GM12878 (cell line): Measurements from ENCODE around the gene HTD2. TPM values are rescaled to one million over a fixed set of nuclear protein-coding genes. Genes with fewer than 3 reads are reported as not detected.

Source experiments
- ATAC-seq: fragments of 200-7000 bp; cut with Tn5 transposase; 3 replicates; pipeline ENCODE4 v1.9.1; 2020; ENCODE audit warnings: mild to moderate bottlenecking, moderate library complexity
- BruUV-seq: library from RNA; stranded (reverse); fragments of 400-500 nt; replicated peaks from 2 replicates; lab custom pipeline; 2021; lab: Mats Ljungman, UMichigan
- CTCF ChIA-PET: fragments of 300-600 bp; sonication (Branson Sonifier 250); formaldehyde crosslinking; extraction: SDS; loops from one replicate; lab custom pipeline; 2021; ENCODE audit warnings: inconsistent platforms; lab: Yijun Ruan, JAX
- POLR2A ChIA-PET: fragments of 350-600 bp; formaldehyde crosslinking; extraction: SDS; loops from one replicate; lab custom pipeline; 2021; ENCODE audit warnings: inconsistent platforms; lab: Charles Lee
- RAD21 ChIA-PET: fragments of 300-600 bp; sonication (Branson Sonifier 250); formaldehyde crosslinking; loops from one replicate; lab custom pipeline; 2023; ENCODE audit warnings: antibody characterized with exemption; ENCODE audit not compliant: unreplicated experiment; lab: Charles Lee
- SMC1A ChIA-PET: fragments of 300-600 bp; sonication (Branson Sonifier 250); formaldehyde crosslinking; loops from one replicate; lab custom pipeline; 2023; ENCODE audit not compliant: unreplicated experiment, uncharacterized antibody; lab: Charles Lee
- DNase-seq: peaks from one replicate; pipeline ENCODE4 v3.0.0-alpha.2; 2011; ENCODE audit warnings: low read depth, low spot score
- FAIRE-seq: peaks from 3 replicates; lab custom pipeline; 2011; peaks lifted over from hg19 to GRCh38; lab: Jason Lieb, UNC
- H2AFZ ChIP-seq: 2 replicates; pipeline ENCODE4 v1.6.0; 2011; ENCODE audit warnings: low read depth, low read length, control low read depth; ENCODE audit not compliant: control insufficient read depth
- H3K27ac ChIP-seq: 2 replicates; pipeline ENCODE4 v1.5.1; 2011; ENCODE audit warnings: control low read depth; ENCODE audit not compliant: control insufficient read depth, insufficient read depth
- H3K27me3 ChIP-seq, 2 experiments: replicated peaks in 1 of 2; 2 replicates each; pipeline versions ENCODE4 v1.6.0 to v1.6.1; 2011; ENCODE audit warnings: low read length in 1 of 2; ENCODE audit not compliant: control insufficient read depth in 2 of 2, insufficient read depth in 2 of 2
- H3K36me3 ChIP-seq, 2 experiments: 2 replicates each; pipeline ENCODE4 v1.5.1; 2011; ENCODE audit warnings: low read length in 1 of 2; ENCODE audit not compliant: control insufficient read depth in 2 of 2, insufficient read depth in 2 of 2
- H3K4me1 ChIP-seq: 2 replicates; pipeline ENCODE4 v1.6.1; 2011; ENCODE audit warnings: mild to moderate bottlenecking, low read length, moderate library complexity, mixed read lengths; ENCODE audit not compliant: control insufficient read depth, insufficient read depth
- H3K4me2 ChIP-seq: 2 replicates; pipeline ENCODE4 v1.6.0; 2011; ENCODE audit warnings: control low read depth; ENCODE audit not compliant: control insufficient read depth, insufficient read depth
- H3K4me3 ChIP-seq: fragments of 200-600 bp; sonication (generic); 2 replicates; pipeline ENCODE4 v1.5.1; 2016
- H3K79me2 ChIP-seq: 2 replicates; pipeline ENCODE4 v1.6.0; 2011; ENCODE audit warnings: low read length; ENCODE audit not compliant: control insufficient read depth, insufficient read depth
- H3K9ac ChIP-seq: 2 replicates; pipeline ENCODE4 v1.8.0; 2011; ENCODE audit warnings: low read length, control low read depth, mixed read lengths; ENCODE audit not compliant: control insufficient read depth, insufficient read depth
- H3K9me3 ChIP-seq: replicated peaks from 3 replicates; pipeline ENCODE4 v1.5.1; 2011; ENCODE audit warnings: mild to moderate bottlenecking, low read length; ENCODE audit not compliant: control insufficient read depth, insufficient read depth
- H4K20me1 ChIP-seq: 2 replicates; pipeline ENCODE4 v1.6.0; 2011; ENCODE audit not compliant: control insufficient read depth, insufficient read depth
- MEF2A ChIP-seq: IDR thresholded peaks from 2 replicates; pipeline ENCODE4 v1.6.1; 2011; ENCODE audit warnings: low read depth, mild to moderate bottlenecking, low read length, moderate library complexity; ENCODE audit not compliant: insufficient read depth
- SMC3 ChIP-seq: IDR thresholded peaks from 2 replicates; pipeline ENCODE4 v1.6.1; 2011; ENCODE audit warnings: low read length, improper control_type of control experiment, borderline replicate concordance
- TAF1 ChIP-seq: IDR thresholded peaks from 2 replicates; pipeline ENCODE4 v1.6.1; 2011; ENCODE audit warnings: mild to moderate bottlenecking, low read depth, low read length, borderline replicate concordance
- TCF7 ChIP-seq: IDR thresholded peaks from 2 replicates; pipeline ENCODE4 v1.6.1; 2014; ENCODE audit warnings: antibody characterized with exemption, borderline replicate concordance
- ZSCAN29 ChIP-seq: fragments of 450-650 bp; IDR thresholded peaks from 2 replicates; pipeline ENCODE4 v1.6.1; 2017; ENCODE audit warnings: mild to moderate bottlenecking, moderate library complexity
- WGBS: methylation state at CpG from one replicate; pipeline ENCODE4 v1.1.6; 2016; ENCODE audit warnings: low lambda C conversion rate; ENCODE audit not compliant: insufficient replicate concordance, insufficient coverage; ENCODE audit errors: missing lambda C conversion rate; 5-methylcytosine and 5-hydroxymethylcytosine counted together
- in situ Hi-C: fragments of 300-500 bp; cut with MboI; formaldehyde crosslinking; loops from 9 replicates; pipeline ENCODE4 v1.14.3; 2018; ENCODE audit warnings: mixed read lengths
- intact Hi-C: fragments of 100-400 bp; cut with micrococcal nuclease; formaldehyde crosslinking; loops from one replicate; pipeline ENCODE4 v1.14.2; 2022; ENCODE audit not compliant: unreplicated experiment
- polyA plus RNA-seq, 11 experiments: library from polyadenylated mRNA; depleted of rRNA in 4 of 11; unstranded in 6 of 11; stranded (reverse) in 5 of 11; fragments of >200 nt; fragmentation: Nextera tagmentation in 4 of 11; fragmentation: Illumina TruSeq in 1 of 11; extraction: Ambion mirVana in 4 of 11; extraction: Trizol in 1 of 11; gene quantifications; 1 replicate in 1 of 11; 2 replicates in 10 of 11; pipeline versions ENCODE4 v1.2.1 to v1.2.3, GENCODE V29; 2011 to 2016; ENCODE audit warnings: inconsistent platforms in 2 of 11, missing spikeins in 2 of 11, low read depth in 1 of 11
- total RNA-seq, 4 experiments: library from RNA; depleted of rRNA in 3 of 4; stranded (reverse); fragments of >200 nt in 3 of 4; fragmentation: Illumina TruSeq in 1 of 4; extraction: Trizol in 1 of 4; gene quantifications; 2 replicates each; pipeline versions ENCODE4 v1.2.1 to v1.2.3, GENCODE V29; 2013 to 2021
- TF ChIP-seq, protein P1 (sequence below): fragments of 450-650 bp; formaldehyde crosslinking; IDR thresholded peaks from 2 replicates; pipeline ENCODE4 v1.5.0; 2022; ENCODE audit warnings: mild to moderate bottlenecking, missing genetic modification characterization
- TF ChIP-seq, protein P2 (sequence below): fragments of 450-650 bp; IDR thresholded peaks from 2 replicates; pipeline ENCODE4 v1.6.1; 2017; ENCODE audit warnings: low read depth, mild to moderate bottlenecking, moderate library complexity
- TF ChIP-seq, protein P3 (sequence below): fragments of 450-650 bp; conservative IDR thresholded peaks from 2 replicates; pipeline ENCODE4 v1.6.1; 2017; ENCODE audit warnings: mild to moderate bottlenecking, moderate library complexity
- TF ChIP-seq, protein P4 (sequence below): fragments of 450-650 bp; IDR thresholded peaks from 2 replicates; pipeline ENCODE4 v1.6.1; 2017; ENCODE audit warnings: mild to moderate bottlenecking

The HTD2 gene
- total and polyA plus RNA-seq, 10 of the 15 experiments (the other 5 are each of a cell fraction or from before 2014, with no cell fraction given), result 5.9 to 24.7 (median 9.5) TPM

DNA sequence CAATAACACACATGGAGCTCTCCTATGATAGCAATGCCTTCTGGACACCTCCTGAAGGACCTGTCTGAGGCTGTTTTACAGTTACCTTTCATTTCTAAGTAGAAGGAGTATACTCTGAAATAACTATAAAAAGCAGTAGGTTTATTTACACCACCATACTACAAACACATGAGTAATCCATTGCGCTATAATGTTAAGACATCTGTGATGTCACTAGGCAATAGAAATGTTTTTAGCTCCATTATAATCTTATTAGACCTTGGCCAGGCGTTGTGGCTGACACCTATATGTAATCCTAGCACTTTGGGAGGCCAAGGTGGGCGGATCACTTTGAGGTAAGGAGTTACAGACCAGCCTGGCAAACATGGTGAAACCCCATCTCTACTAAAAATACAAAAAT lies 51.1 kb downstream of the HTD2 start:
- no peak overlapping the region for H2AFZ ChIP-seq
- intact Hi-C loops, result no loop called here
- FAIRE-seq (no peak), DNase-seq (no peak), ATAC-seq (no peak)
- H4K20me1 ChIP-seq, result no peaks in the 10 kb centered on the region
- no peak overlapping the region for H3K4me2 ChIP-seq
- RAD21 ChIA-PET, result interaction anchor here (0.8 to 2.9 kb wide), 3 partner anchors 10 to 31 kb away, joined by 3 to 30 read pairs (median 3); no protein-coding TSS in a partner anchor
- peaks cover 36% of the 10 kb centered on the region for H3K4me1 ChIP-seq
- no peaks in the 10 kb centered on the region for H3K27me3 ChIP-seq
- H3K27ac ChIP-seq, result no peak overlapping the region
- SMC1A ChIA-PET, result interaction anchor here (1.0 to 15.0 kb wide), 4 partner anchors 21 to 69 kb away, joined by 3 to 324 read pairs (median 16); partner anchors contain the start of gene PXK
- H3K9ac ChIP-seq, result no peak overlapping the region
- no peaks in the 10 kb centered on the region for H3K9me3 ChIP-seq
- POLR2A ChIA-PET, result interaction anchor here (1.1 to 12.7 kb wide), 3 partner anchors 10 to 30 kb away, joined by 3 to 221 read pairs (median 14); partner anchors contain the start of gene PXK
- H3K36me3 ChIP-seq, result no peaks in the 10 kb centered on the region
- CTCF ChIA-PET, result interaction anchor here (0.6 to 12.5 kb wide), 4 partner anchors 20 to 180 kb away, joined by 3 to 204 read pairs (median 8); partner anchors contain the start of genes HTD2, PXK and RPP14
- peaks cover 5% of the 10 kb centered on the region for H3K79me2 ChIP-seq
- no TSS peak for BruUV-seq
- WGBS, result 98% methylated on average over 3 of the region's 3 CpGs
- in situ Hi-C loops, result no loop called here
- H3K4me3 ChIP-seq, result no peak overlapping the region
- no peak for TF ChIP-seq SMC3
- TF ChIP-seq, protein P1, sequence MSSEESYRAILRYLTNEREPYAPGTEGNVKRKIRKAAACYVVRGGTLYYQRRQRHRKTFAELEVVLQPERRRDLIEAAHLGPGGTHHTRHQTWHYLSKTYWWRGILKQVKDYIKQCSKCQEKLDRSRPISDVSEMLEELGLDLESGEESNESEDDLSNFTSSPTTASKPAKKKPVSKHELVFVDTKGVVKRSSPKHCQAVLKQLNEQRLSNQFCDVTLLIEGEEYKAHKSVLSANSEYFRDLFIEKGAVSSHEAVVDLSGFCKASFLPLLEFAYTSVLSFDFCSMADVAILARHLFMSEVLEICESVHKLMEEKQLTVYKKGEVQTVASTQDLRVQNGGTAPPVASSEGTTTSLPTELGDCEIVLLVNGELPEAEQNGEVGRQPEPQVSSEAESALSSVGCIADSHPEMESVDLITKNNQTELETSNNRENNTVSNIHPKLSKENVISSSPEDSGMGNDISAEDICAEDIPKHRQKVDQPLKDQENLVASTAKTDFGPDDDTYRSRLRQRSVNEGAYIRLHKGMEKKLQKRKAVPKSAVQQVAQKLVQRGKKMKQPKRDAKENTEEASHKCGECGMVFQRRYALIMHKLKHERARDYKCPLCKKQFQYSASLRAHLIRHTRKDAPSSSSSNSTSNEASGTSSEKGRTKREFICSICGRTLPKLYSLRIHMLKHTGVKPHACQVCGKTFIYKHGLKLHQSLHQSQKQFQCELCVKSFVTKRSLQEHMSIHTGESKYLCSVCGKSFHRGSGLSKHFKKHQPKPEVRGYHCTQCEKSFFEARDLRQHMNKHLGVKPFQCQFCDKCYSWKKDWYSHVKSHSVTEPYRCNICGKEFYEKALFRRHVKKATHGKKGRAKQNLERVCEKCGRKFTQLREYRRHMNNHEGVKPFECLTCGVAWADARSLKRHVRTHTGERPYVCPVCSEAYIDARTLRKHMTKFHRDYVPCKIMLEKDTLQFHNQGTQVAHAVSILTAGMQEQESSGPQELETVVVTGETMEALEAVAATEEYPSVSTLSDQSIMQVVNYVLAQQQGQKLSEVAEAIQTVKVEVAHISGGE (CRISPR knock-in tag), result no peak
- TF ChIP-seq TCF7, result no peak
- no peak for TF ChIP-seq ZSCAN29
- TF ChIP-seq, protein P2, sequence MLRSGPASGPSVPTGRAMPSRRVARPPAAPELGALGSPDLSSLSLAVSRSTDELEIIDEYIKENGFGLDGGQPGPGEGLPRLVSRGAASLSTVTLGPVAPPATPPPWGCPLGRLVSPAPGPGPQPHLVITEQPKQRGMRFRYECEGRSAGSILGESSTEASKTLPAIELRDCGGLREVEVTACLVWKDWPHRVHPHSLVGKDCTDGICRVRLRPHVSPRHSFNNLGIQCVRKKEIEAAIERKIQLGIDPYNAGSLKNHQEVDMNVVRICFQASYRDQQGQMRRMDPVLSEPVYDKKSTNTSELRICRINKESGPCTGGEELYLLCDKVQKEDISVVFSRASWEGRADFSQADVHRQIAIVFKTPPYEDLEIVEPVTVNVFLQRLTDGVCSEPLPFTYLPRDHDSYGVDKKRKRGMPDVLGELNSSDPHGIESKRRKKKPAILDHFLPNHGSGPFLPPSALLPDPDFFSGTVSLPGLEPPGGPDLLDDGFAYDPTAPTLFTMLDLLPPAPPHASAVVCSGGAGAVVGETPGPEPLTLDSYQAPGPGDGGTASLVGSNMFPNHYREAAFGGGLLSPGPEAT, result no peak
- no peak for TF ChIP-seq TAF1
- no peak for TF ChIP-seq MEF2A
- TF ChIP-seq, protein P3, sequence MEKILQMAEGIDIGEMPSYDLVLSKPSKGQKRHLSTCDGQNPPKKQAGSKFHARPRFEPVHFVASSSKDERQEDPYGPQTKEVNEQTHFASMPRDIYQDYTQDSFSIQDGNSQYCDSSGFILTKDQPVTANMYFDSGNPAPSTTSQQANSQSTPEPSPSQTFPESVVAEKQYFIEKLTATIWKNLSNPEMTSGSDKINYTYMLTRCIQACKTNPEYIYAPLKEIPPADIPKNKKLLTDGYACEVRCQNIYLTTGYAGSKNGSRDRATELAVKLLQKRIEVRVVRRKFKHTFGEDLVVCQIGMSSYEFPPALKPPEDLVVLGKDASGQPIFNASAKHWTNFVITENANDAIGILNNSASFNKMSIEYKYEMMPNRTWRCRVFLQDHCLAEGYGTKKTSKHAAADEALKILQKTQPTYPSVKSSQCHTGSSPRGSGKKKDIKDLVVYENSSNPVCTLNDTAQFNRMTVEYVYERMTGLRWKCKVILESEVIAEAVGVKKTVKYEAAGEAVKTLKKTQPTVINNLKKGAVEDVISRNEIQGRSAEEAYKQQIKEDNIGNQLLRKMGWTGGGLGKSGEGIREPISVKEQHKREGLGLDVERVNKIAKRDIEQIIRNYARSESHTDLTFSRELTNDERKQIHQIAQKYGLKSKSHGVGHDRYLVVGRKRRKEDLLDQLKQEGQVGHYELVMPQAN, result no peak
- TF ChIP-seq, protein P4, sequence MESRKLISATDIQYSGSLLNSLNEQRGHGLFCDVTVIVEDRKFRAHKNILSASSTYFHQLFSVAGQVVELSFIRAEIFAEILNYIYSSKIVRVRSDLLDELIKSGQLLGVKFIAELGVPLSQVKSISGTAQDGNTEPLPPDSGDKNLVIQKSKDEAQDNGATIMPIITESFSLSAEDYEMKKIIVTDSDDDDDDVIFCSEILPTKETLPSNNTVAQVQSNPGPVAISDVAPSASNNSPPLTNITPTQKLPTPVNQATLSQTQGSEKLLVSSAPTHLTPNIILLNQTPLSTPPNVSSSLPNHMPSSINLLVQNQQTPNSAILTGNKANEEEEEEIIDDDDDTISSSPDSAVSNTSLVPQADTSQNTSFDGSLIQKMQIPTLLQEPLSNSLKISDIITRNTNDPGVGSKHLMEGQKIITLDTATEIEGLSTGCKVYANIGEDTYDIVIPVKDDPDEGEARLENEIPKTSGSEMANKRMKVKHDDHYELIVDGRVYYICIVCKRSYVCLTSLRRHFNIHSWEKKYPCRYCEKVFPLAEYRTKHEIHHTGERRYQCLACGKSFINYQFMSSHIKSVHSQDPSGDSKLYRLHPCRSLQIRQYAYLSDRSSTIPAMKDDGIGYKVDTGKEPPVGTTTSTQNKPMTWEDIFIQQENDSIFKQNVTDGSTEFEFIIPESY, result no peak
